Activated T-cell treated with anti-CD3 and anti-CD28 coated beads, Interleukin-2, amount 50 U/mL, for 72 hours (primary cell): ENCODE data around the gene SRGAP3. TPM values are rescaled to one million over a fixed set of nuclear protein-coding genes. Genes with fewer than 3 reads are reported as not detected.
"Not testable (repeated sequence)": the region's sequence is repeated elsewhere in the genome, so short reads cannot be mapped to it uniquely, and the experiment has no call there.

ENCODE experiments used
- ATAC-seq, 2 donors: fragments of 150-1000 bp; cut with Tn5 transposase; replicated peaks in 1 of 2; 2 replicates each; pipeline ENCODE4 v1.10.0; 2021; ENCODE audit warnings: moderate library complexity in 2 of 2, mild to moderate bottlenecking in 1 of 2
- DNase-seq, 2 donors: peaks; one replicate each; pipeline ENCODE4 v3.0.0; 2021 to 2022; ENCODE audit warnings: mixed read lengths in 1 of 2
- H3K27ac Mint-ChIP-seq: one replicate; pipeline ENCODE4 v1.8.0; 2022; ENCODE audit warnings: mild to moderate bottlenecking, moderate library complexity, mixed read lengths
- H3K27me3 Mint-ChIP-seq: one replicate; pipeline ENCODE4 v1.8.0; 2022; ENCODE audit warnings: low read depth, mixed read lengths
- H3K36me3 Mint-ChIP-seq, 2 donors: one replicate each; pipeline ENCODE4 v1.8.0; 2022; ENCODE audit warnings: mixed read lengths in 2 of 2, mild to moderate bottlenecking in 1 of 2; ENCODE audit not compliant: insufficient read depth in 2 of 2
- H3K4me1 Mint-ChIP-seq: one replicate; pipeline ENCODE4 v1.8.0; 2022; ENCODE audit warnings: low read depth, mixed read lengths
- H3K4me3 Mint-ChIP-seq, 2 donors: one replicate each; pipeline ENCODE4 v1.8.0; 2022; ENCODE audit warnings: mild to moderate bottlenecking in 2 of 2, mixed read lengths in 2 of 2, moderate library complexity in 2 of 2
- H3K9me3 Mint-ChIP-seq, 2 donors: one replicate each; pipeline ENCODE4 v1.8.0; 2022; ENCODE audit warnings: mixed read lengths in 2 of 2
- total RNA-seq, 2 donors: library from RNA; stranded (reverse); gene quantifications; one replicate each; pipeline ENCODE4 v1.2.3, GENCODE V29; 2022

SRGAP3 gene
- total RNA-seq, result 1 to 10 TPM; 2.8 to 3.0 TPM

DNA sequence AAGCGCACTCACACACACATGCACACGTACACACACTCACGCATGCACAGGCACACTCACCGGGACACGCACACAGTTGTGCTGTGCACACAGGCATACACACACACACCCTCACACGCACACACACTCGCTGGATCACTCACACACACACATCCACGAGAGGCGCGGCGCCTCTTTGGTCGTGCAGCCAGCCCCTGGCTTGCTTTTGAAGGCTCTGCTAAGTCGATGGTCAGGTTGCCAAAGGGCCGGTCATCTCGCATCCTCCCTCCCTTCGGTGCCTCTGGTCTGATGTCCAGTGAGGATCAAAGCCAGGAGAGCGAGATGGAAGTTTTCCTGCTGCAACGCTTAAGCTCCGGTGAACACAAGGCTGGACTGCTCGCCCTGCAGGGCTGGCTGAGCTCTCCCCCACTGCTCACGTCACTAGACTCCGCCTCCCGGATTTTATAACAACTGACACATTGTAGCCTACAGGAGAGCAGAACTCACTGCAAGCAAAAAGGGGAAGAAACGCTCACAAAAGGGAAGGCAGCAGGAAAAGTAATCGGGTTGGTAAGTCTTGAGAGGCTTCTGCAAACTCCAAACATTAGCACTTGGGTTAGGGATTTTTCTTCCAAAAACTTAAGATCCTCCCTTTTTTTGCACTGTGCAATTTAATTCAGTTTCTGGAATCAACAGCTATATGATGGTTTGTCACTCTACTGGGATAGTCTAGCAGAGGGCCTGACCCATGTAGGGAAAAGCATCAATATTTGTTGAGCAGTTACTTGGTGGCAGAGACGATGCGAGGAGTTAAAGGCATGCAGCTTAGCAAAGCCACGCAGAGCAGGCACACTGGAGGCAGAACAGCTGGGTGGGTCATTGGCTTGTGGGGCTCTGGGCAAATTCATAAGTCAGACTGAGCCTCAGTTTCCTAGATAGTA is at the start of gene SRGAP3:
Gene SRGAP3, minus strand, starts transcription at position 374 of the 920 bp plus-strand sequence. CDS start 695 bp downstream, outside the sequence.
- H3K4me3 Mint-ChIP-seq, result peak within 1 kb of the TSS; percentile 85 to 90
- peak; percentile 100 for ATAC-seq
- no peak within 1 kb of the TSS for H3K27ac Mint-ChIP-seq
- H3K9me3 Mint-ChIP-seq, result no peaks in the 10 kb centered on the region
- H3K36me3 Mint-ChIP-seq, result no peaks in the 10 kb centered on the region
- DNase-seq, result peak; percentile 77 to 81
- peaks cover 25% of the 10 kb centered on the region for H3K4me1 Mint-ChIP-seq
- H3K27me3 Mint-ChIP-seq, result peaks cover 14% of the 10 kb centered on the region

DNA sequence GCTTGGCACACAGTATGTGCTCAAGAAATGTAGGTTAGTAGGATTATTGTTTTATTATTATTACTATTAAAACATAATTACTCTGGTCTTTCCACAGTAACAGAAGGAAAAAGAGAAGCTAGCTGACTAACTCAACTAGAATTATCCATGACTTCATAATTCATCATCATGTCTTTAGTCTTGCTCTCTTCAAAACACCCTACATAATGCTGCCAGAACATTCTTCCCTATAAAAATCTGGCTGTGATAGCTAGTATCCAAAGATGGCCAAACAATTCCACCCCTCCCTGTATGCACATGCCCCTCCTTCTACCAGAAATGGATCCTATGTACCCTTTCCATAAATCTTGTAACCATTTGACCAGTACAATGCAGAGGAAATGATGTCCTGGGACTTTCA is 48.8 kb upstream of the SRGAP3 start:
- H3K4me3 Mint-ChIP-seq, result no peak overlapping the region
- ATAC-seq (no peak), DNase-seq (no peak)
- peaks cover 16% of the 10 kb centered on the region for H3K4me1 Mint-ChIP-seq
- no peak overlapping the region for H3K27ac Mint-ChIP-seq
- peaks cover 0 to 4% of the 10 kb centered on the region in 2 donors for H3K36me3 Mint-ChIP-seq
- H3K9me3 Mint-ChIP-seq, result peaks cover 4% of the 10 kb centered on the region in 2 donors
- peaks cover 23% of the 10 kb centered on the region for H3K27me3 Mint-ChIP-seq

DNA sequence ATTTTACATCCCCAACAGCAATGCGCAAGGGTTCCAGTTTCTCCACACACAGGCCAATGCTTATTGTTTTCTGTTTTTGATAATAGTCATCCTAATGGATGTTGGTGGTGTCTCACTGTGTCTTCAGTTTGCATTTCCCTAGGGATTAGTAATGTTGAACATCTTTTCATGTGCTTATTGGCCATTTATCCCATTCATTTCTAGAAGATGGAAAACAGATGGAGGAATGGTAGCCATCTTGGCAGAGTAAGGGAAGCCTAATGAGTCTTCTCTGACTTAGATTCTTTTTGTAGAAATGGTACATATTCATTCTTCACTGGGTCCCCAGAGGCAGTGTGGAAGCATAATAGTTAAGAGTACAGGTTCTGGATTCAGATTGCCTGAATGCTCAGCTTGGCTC is 46.8 kb upstream of the SRGAP3 start:
- Mint-ChIP-seq H3K9me3 (peaks cover 4% of the 10 kb centered on the region in 2 donors), H3K4me3 (no peak overlapping the region), H3K4me1 (peaks cover 1% of the 10 kb centered on the region), H3K27ac (no peak overlapping the region), H3K27me3 (peaks cover 29% of the 10 kb centered on the region), H3K36me3 (peaks cover 0 to 4% of the 10 kb centered on the region in 2 donors)
- DNase-seq, result no peak
- ATAC-seq, result no peak

DNA sequence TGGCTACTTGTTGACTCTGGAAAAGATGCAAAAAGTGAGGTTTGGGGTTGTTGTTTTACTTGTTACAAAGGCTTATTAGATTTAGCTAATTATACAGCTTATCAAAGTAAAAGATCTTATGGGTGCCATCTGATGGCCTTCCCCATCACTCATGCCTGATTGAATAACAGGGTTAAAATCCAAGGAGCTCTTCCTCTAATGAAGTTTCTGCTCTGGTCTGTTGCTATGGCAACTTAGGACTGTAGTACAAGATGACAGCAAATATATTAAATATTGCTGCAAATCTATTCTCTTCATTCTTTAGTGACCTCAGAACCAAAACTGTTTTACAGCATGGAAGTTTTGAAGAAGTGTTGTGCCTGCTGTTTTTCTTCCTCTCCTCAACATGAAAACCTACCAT is 45.6 kb upstream of the SRGAP3 start:
- peaks cover 19% of the 10 kb centered on the region for H3K27me3 Mint-ChIP-seq
- no peak for DNase-seq
- H3K4me1 Mint-ChIP-seq, result no peaks in the 10 kb centered on the region
- H3K9me3 Mint-ChIP-seq, result peaks cover 1% of the 10 kb centered on the region in 2 donors
- H3K4me3 Mint-ChIP-seq, result no peak overlapping the region
- peaks cover 0 to 1% of the 10 kb centered on the region in 2 donors for H3K36me3 Mint-ChIP-seq
- ATAC-seq, result no peak
- H3K27ac Mint-ChIP-seq, result no peak overlapping the region

DNA sequence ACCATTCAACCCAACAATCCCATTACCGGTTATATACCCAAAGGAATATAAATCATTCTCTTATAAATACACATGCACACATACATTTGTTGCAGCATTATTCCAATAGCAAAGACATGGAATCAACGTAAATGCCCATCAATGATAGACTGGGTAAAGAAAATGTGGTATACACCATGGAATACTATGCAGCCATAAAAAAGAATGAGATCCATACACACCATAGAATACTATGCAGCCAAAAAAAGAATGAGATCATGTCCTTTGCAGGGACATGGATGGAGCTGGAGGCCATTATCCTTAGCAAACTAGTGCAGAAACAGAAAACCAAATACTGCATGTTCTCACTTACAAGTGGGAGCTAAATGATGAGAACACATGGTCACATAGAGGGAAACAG is 44.5 kb upstream of the SRGAP3 start:
- DNase-seq, H3K36me3 Mint-ChIP-seq, ATAC-seq, H3K4me3 Mint-ChIP-seq, H3K27ac Mint-ChIP-seq, H3K4me1 Mint-ChIP-seq, H3K9me3 Mint-ChIP-seq: not testable (repeated sequence)
- H3K27me3 Mint-ChIP-seq, result peaks cover 19% of the 10 kb centered on the region

DNA sequence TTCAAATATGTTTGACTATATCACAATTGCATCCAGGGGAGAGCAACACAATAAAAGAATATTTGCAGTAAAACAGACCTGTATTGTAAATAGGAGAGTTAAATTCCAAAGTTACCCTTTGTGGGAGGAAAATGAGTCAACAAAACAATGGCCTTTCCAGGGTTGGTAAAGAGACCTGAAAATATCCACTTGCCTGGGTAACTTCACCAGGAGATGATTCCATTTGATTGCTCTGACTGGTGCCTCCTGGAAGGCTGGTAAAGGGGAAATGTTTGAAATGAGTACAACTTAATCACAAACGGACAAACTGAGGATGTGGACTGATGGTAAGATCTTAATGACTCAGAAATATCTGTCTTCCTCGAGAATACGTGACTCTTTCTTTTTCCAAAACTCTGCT is 43.6 kb upstream of the SRGAP3 start:
- ATAC-seq (no peak), DNase-seq (no peak)
- H3K27me3 Mint-ChIP-seq, result peaks cover 19% of the 10 kb centered on the region
- no peaks in the 10 kb centered on the region for H3K36me3 Mint-ChIP-seq
- H3K4me1 Mint-ChIP-seq, result no peaks in the 10 kb centered on the region
- no peaks in the 10 kb centered on the region for H3K9me3 Mint-ChIP-seq
- H3K4me3 Mint-ChIP-seq, result no peak overlapping the region
- no peak overlapping the region for H3K27ac Mint-ChIP-seq

DNA sequence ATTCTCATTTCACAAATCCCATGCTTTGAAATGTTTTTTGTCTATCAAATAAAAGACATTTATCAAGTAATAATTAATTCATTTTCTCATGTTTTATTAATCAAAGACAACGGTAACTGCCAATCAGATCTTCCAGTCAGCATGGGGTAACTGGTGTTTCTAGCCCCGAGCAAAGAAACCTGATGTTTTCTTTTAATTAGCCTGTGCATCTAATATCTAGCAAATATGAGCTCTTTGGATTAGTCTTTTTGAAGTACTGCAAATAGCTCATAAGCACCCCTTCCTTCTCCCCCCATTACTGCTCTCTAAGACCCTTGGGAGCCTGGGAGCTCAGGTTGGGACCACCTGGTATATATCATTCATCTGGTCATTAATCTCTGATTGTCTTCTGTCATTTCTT is 43.1 kb upstream of the SRGAP3 start:
- H3K27ac Mint-ChIP-seq, result no peak overlapping the region
- H3K4me1 Mint-ChIP-seq, result no peaks in the 10 kb centered on the region
- H3K36me3 Mint-ChIP-seq, result no peaks in the 10 kb centered on the region
- no peaks in the 10 kb centered on the region for H3K9me3 Mint-ChIP-seq
- peaks cover 19% of the 10 kb centered on the region for H3K27me3 Mint-ChIP-seq
- no peak for ATAC-seq
- no peak overlapping the region for H3K4me3 Mint-ChIP-seq
- DNase-seq, result no peak

DNA sequence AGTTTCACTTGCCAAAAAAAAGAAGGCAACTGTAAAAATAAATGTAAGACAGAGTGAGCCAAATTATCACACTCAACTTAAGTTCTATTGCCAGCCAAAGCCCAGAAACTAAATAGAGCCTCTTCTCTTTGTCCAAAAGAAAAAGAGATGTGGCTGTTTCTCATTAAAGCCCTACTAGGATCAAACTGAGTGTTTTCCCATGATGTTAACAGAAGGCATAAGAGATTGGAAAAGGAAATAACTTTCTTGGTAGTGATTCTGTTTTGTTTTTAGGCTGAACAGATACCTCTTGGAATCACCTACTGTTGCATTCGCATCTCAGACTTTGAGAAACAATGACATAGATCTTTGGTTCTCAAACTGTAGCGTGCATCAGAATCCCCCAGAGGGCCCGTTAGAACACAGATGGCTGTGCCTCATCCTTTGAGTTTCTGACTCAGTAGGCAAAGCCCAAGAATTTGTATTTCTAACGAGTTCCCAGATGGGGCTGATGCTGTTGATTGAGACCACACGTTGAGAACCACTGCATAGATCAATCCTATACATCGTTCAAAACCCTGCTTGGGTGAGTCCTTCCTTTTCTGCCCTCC is 42.5 kb upstream of the SRGAP3 start:
- Mint-ChIP-seq H3K36me3 (no peaks in the 10 kb centered on the region), H3K9me3 (no peaks in the 10 kb centered on the region)

DNA sequence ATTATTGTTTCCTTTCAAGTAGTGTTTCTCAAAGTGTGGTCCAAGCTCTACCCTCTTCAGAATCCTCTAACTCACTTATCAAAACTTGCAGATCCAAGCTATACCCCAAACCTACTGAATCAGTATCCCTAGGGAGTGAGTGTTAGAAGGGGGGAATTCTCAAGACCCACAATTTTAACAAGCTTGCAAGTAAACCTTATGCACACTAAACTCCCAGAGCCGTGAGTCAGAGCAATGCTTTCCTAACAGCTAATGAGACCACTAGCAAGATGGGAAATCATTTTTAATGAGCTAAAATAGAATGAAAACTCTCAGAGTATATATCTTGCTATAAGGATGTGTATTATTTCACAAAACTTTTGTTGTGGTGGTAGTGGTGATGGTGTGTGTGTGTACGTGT is 41.1 kb upstream of the SRGAP3 start:
- H3K27me3 Mint-ChIP-seq, result peaks cover 14% of the 10 kb centered on the region
- no peak overlapping the region for H3K27ac Mint-ChIP-seq
- H3K9me3 Mint-ChIP-seq, result no peaks in the 10 kb centered on the region
- H3K4me1 Mint-ChIP-seq, result no peaks in the 10 kb centered on the region
- no peak for ATAC-seq
- H3K36me3 Mint-ChIP-seq, result no peaks in the 10 kb centered on the region
- no peak for DNase-seq
- H3K4me3 Mint-ChIP-seq, result no peak overlapping the region

More for the DNA sequence above, 42.5 kb upstream of the SRGAP3 start:
- peaks cover 19% of the 10 kb centered on the region for H3K27me3 Mint-ChIP-seq
- ATAC-seq (no peak), DNase-seq (no peak)
- no peak overlapping the region for H3K27ac Mint-ChIP-seq
- H3K4me1 Mint-ChIP-seq, result no peaks in the 10 kb centered on the region
- no peak overlapping the region for H3K4me3 Mint-ChIP-seq

DNA sequence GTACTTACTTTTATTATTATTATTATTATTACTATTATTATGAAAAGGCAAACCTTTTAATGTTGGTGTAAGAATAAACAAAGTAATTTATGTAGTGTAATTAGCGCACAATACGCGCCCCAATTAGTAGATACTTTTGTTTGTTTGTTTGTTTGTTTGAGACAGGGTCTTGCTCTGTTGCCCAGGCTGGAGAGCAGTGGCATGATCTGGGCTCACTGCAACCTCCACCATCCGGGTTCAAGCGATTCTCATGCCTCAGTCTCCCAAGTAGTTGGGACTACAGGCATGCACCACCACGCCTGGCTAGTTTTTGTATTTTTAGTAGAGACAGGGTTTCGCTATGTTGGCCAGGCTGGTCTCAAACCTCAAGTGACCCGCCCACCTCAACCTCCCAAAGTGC is 32.1 kb upstream of the SRGAP3 start:
- not testable (repeated sequence) for H3K27me3 Mint-ChIP-seq, H3K36me3 Mint-ChIP-seq, H3K4me1 Mint-ChIP-seq, H3K27ac Mint-ChIP-seq, H3K9me3 Mint-ChIP-seq, ATAC-seq, H3K4me3 Mint-ChIP-seq, DNase-seq

DNA sequence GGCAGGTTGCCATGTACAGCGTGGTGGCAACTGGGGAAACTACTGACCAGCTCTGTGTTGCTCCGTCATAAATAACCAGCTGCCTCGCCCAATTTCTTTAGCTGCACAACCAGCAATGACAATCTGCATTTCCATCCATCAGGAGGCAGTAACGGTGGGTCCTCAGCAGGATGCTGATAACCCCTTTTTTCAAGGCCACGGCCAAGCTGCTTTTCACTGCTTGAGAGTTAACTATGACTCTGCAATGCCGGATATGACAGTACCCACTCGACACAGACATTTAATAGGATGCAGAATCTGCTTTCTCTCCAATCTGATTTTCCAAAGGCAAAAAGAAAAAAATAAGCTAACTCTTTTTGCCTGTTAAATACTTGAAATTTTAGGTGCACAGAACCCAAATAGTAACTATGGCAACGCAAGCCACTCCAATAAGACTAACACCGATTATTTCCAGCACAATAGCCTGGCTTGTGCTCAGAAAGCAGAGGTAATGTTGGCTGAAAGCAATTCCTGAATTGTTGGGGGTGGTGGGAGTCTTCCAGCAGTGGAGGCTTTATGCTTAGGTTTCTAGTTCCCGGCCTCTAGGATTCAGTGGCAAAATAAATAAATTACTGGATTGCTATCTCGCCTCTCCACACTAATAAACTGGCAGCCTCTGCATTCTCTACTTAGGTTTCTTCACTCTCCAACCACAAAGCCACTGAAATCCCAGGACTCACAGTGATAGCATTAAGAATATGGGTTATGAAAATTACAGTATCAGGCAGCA is 31.2 kb upstream of the SRGAP3 start:
- Mint-ChIP-seq H3K27ac (no peak overlapping the region), H3K4me3 (no peak overlapping the region), H3K9me3 (no peaks in the 10 kb centered on the region), H3K27me3 (peaks cover 3% of the 10 kb centered on the region), H3K36me3 (no peaks in the 10 kb centered on the region), H3K4me1 (no peaks in the 10 kb centered on the region)
- DNase-seq (no peak), ATAC-seq (no peak)

DNA sequence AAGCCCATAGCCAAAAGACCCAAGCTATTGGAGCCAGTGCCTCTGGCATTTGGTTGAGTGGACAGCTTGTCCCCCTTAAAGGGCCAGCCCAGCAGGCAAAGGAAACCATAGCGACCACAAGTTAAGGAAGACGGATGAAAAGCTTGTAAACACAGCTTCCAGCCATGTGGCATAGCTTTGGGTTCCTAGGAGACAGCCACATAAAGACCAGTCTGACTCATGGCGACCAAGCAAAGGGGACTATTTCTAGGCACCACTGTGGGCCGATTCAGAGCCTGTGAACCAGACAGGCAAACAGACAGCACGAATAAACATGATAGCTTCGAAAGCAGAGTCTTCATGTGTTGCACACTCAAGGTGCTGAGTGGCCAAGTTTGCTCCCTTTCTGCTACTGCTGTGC is 30.5 kb upstream of the SRGAP3 start:
- H3K27ac Mint-ChIP-seq, result no peak overlapping the region
- H3K4me3 Mint-ChIP-seq, result no peak overlapping the region
- no peaks in the 10 kb centered on the region for H3K9me3 Mint-ChIP-seq
- H3K36me3 Mint-ChIP-seq, result no peaks in the 10 kb centered on the region
- DNase-seq (no peak), ATAC-seq (no peak)
- H3K4me1 Mint-ChIP-seq, result no peaks in the 10 kb centered on the region
- H3K27me3 Mint-ChIP-seq, result peaks cover 9% of the 10 kb centered on the region

DNA sequence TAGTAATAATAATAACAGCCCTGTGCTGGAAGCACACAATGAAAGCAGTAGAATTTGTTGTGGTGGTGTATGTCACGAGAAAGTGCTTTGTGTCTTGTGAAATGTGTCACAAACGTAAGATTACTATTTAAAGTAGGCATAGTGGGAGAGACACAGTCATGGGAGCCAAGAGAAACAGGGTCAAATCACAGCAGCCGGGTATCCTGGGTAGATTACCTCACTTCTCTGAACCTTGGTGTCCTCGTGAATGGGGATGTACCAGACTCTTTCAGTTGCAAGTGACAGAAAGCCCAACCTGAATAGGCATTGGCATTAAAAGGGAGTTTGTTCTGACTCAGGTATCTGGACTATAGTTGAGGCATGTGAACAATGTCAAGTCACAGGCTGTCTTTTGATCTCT is 29.1 kb upstream of the SRGAP3 start:
- Mint-ChIP-seq H3K27ac (no peak overlapping the region), H3K36me3 (no peaks in the 10 kb centered on the region), H3K9me3 (no peaks in the 10 kb centered on the region), H3K4me3 (no peak overlapping the region), H3K27me3 (peaks cover 10% of the 10 kb centered on the region), H3K4me1 (no peaks in the 10 kb centered on the region)
- peak in 1 of 2 donors; percentile 19 for ATAC-seq
- no peak for DNase-seq
